ENCODE measurements around the gene ZMAT5. TPM values are rescaled to one million over a fixed set of nuclear protein-coding genes. Genes with fewer than 3 reads are reported as not detected.

ZMAT5 gene
- total and polyA plus RNA-seq, 9 of the 15 experiments (the other 6 are each of a cell fraction or from before 2014, with no cell fraction given): 2.0 to 25.2 (median 11.9) TPM

GRCh38 chr22:29727131-29727523 is 39.7 kb downstream of the ZMAT5 start:
- ChIA-PET POLR2A (no interaction called here), CTCF (ENCODE audit: low intra/inter-chr PET ratio) (interaction anchor here (1.6 to 2.3 kb wide), 2 partner anchors 279 to 361 kb away, joined by 3 to 14 read pairs; no protein-coding TSS in a partner anchor)
- H2AFZ ChIP-seq (ENCODE audit: low read depth, low read length): peak overlapping the region; percentile 70; the same call in 1 of the 2 replicates
- H3K4me2 ChIP-seq (ENCODE audit: insufficient read depth, low read length): no peak overlapping the region
- no peaks in the 10 kb centered on the region for H4K20me1 ChIP-seq (replicated peaks; ENCODE audit: control insufficient read depth, insufficient read depth, low read length)
- in situ Hi-C loops (cut with MboI) (no loop called here), intact Hi-C loops (cut with micrococcal nuclease) (loop anchor here (5.0 kb wide), 1 partner anchor 280 kb away; no protein-coding TSS in a partner anchor)
- H3K9me1 ChIP-seq (ENCODE audit: control insufficient read depth, insufficient read depth, low read length): peaks cover 4% of the 10 kb centered on the region
- no peak overlapping the region for H3K4me3 ChIP-seq
- FAIRE-seq (no peak), ATAC-seq (peak; percentile 85), DNase-seq (ENCODE audit: extremely low read depth in 1 of 4, low spot score in 3 of 4) (peak; percentile 71 to 89 (median 81))
- H3K27ac ChIP-seq (ENCODE audit: extremely low read depth, low read depth, low read length): no peak overlapping the region
- peaks cover 14 to 42% of the 10 kb centered on the region in 2 experiments; a peak in 4 of 5 replicates for H3K4me1 ChIP-seq (replicated peaks in 1 of 2; ENCODE audit: control insufficient read depth in 2 of 2, insufficient read depth in 2 of 2, low read length in 2 of 2)
- H3K9ac ChIP-seq (ENCODE audit: insufficient read depth in 1 of 2, low read depth in 2 of 2, low read length in 2 of 2): no peak overlapping the region
- no peaks in the 10 kb centered on the region for H3K9me3 ChIP-seq (replicated peaks; ENCODE audit: control insufficient read depth, insufficient read depth, low read depth, low read length)
- no peaks in the 10 kb centered on the region for H3K79me2 ChIP-seq (ENCODE audit: control insufficient read depth, insufficient read depth, low read length)
- no peaks in the 10 kb centered on the region for H3K27me3 ChIP-seq (ENCODE audit: control insufficient read depth in 2 of 2, insufficient read depth in 2 of 2, low read length in 2 of 2)
- 34% methylated on average over 4 of the region's 17 CpGs for WGBS (ENCODE audit: insufficient coverage, low coverage, missing lambda C conversion rate)
- no TSS peak for BruUV-seq (replicated peaks)
- no peaks in the 10 kb centered on the region for H3K36me3 ChIP-seq (ENCODE audit: control insufficient read depth, insufficient read depth, low read length)
- TF ChIP-seq NCOR1 (IDR thresholded peaks at IDR 0.05): no peak
- TF ChIP-seq MNT (conservative IDR thresholded peaks at IDR 0.05): 0 out of 4 replicates have a peak, but pooled peaks of 1 of the 2 experiments have one; percentile 21
- TF ChIP-seq REST (IDR thresholded peaks at IDR 0.05; ENCODE audit: borderline replicate concordance): peak; percentile 16; the same call in 1 of the 2 replicates
- no peak for TF ChIP-seq REST (CRISPR knock-in tag; IDR thresholded peaks at IDR 0.05; ENCODE audit: low read depth)
- TF ChIP-seq NONO (IDR thresholded peaks at IDR 0.05; ENCODE audit: low read depth in 2 of 2, low read length in 1 of 2): no peak
- peak; percentile 14 to 54; a peak in 2 of 4 replicates for TF ChIP-seq RAD21 (CRISPR knock-in tag; conservative IDR thresholded peaks at IDR 0.05 in 1 of 2, IDR thresholded peaks at IDR 0.05 in 1 of 2)
- peak; percentile 50 for TF ChIP-seq CREM (IDR thresholded peaks at IDR 0.05; ENCODE audit: low read depth)
- no peak for TF ChIP-seq ZBTB11 (CRISPR knock-in tag; IDR thresholded peaks at IDR 0.05)
